Measurements from ENCODE around the gene RUFY2.

The RUFY2 gene

GRCh38 chr10:68402276-68402675, 4.8 kb downstream of the RUFY2 start:
- H3K36me3 ChIP-seq (ENCODE audit: insufficient read depth, insufficient read length, low read length) = peaks cover 17% of the 10 kb centered on the region
- H3K9ac ChIP-seq (ENCODE audit: insufficient read length, low read depth) = no peak overlapping the region
- DNase-seq (ENCODE audit: low read depth, low spot score) = no peak
- H3K9me3 ChIP-seq (ENCODE audit: insufficient read depth, low read length) = no peaks in the 10 kb centered on the region
- no peak for TF ChIP-seq SUZ12 (IDR thresholded peaks at IDR 0.05; ENCODE audit: extremely low read depth, insufficient read depth, insufficient read length)
- TF ChIP-seq ZNF274 (IDR thresholded peaks at IDR 0.05; ENCODE audit: low read depth, low read length) = no peak
- no peak for TF ChIP-seq YY1 (IDR thresholded peaks at IDR 0.05; ENCODE audit: insufficient read depth, insufficient read length)
- H3K27me3 ChIP-seq (ENCODE audit: insufficient read depth, insufficient read length) = no peaks in the 10 kb centered on the region
- H3K4me1 ChIP-seq (ENCODE audit: insufficient read depth, insufficient read length) = no peaks in the 10 kb centered on the region
- no peak overlapping the region for H3K4me3 ChIP-seq (ENCODE audit: insufficient read length, low read depth)

- H3K9me3 ChIP-seq (ENCODE audit: insufficient read depth, low read length) = no peaks in the 10 kb centered on the region
- no peak overlapping the region for H3K4me3 ChIP-seq (ENCODE audit: insufficient read length, low read depth)
- H3K36me3 ChIP-seq (ENCODE audit: insufficient read depth, insufficient read length, low read length) = peaks cover 35% of the 10 kb centered on the region
- H3K4me1 ChIP-seq (ENCODE audit: insufficient read depth, insufficient read length) = no peaks in the 10 kb centered on the region
- H3K27me3 ChIP-seq (ENCODE audit: insufficient read depth, insufficient read length) = no peaks in the 10 kb centered on the region
- TF ChIP-seq ZNF274 (IDR thresholded peaks at IDR 0.05; ENCODE audit: low read depth, low read length) (no peak), SUZ12 (IDR thresholded peaks at IDR 0.05; ENCODE audit: extremely low read depth, insufficient read depth, insufficient read length) (no peak), YY1 (IDR thresholded peaks at IDR 0.05; ENCODE audit: insufficient read depth, insufficient read length) (no peak)
- no peak overlapping the region for H3K9ac ChIP-seq (ENCODE audit: insufficient read length, low read depth)
- no peak for DNase-seq (ENCODE audit: low read depth, low spot score)
Observed at GRCh38 chr10:68397005-68397404, 10.1 kb downstream of the RUFY2 start.

GRCh38 chr10:68385740-68386139, 21.3 kb downstream of the RUFY2 start:
- H3K27me3 ChIP-seq (ENCODE audit: insufficient read depth, insufficient read length) = no peaks in the 10 kb centered on the region
- DNase-seq (ENCODE audit: low read depth, low spot score) = no peak
- peaks cover 29% of the 10 kb centered on the region for H3K36me3 ChIP-seq (ENCODE audit: insufficient read depth, insufficient read length, low read length)
- H3K9ac ChIP-seq (ENCODE audit: insufficient read length, low read depth) = no peak overlapping the region
- H3K9me3 ChIP-seq (ENCODE audit: insufficient read depth, low read length) = no peaks in the 10 kb centered on the region
- no peak for TF ChIP-seq ZNF274 (IDR thresholded peaks at IDR 0.05; ENCODE audit: low read depth, low read length)
- no peak for TF ChIP-seq YY1 (IDR thresholded peaks at IDR 0.05; ENCODE audit: insufficient read depth, insufficient read length)
- no peak for TF ChIP-seq SUZ12 (IDR thresholded peaks at IDR 0.05; ENCODE audit: extremely low read depth, insufficient read depth, insufficient read length)
- H3K4me3 ChIP-seq (ENCODE audit: insufficient read length, low read depth) = no peak overlapping the region
- no peaks in the 10 kb centered on the region for H3K4me1 ChIP-seq (ENCODE audit: insufficient read depth, insufficient read length)

DNA sequence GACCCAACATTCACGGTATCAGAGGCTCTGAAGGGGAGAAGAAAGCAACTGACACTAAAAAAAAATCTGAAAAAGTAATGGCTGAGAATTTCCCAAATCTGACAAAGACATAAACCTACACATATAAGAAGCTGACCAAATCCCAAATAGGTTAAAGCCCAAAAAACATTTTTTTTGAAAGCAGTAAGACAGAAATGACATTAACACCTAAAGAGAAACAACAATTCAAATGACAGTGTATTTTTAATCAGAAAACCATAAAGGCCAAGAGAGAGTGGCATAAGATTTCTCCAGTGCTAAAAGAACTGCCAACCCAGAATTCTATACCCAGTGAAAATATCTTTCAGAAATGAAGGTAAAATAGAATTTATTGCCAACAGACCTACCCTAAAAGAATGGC, 35.5 kb downstream of the RUFY2 start:
- Histone ChIP-seq H3K9me3 (ENCODE audit: insufficient read depth, low read length) (peaks cover 19% of the 10 kb centered on the region; the same call in 1 of the 2 replicates), H3K9ac (ENCODE audit: insufficient read length, low read depth) (no peak overlapping the region), H3K4me3 (ENCODE audit: insufficient read length, low read depth) (no peak overlapping the region), H3K36me3 (ENCODE audit: insufficient read depth, insufficient read length, low read length) (peaks cover 21% of the 10 kb centered on the region), H3K27me3 (ENCODE audit: insufficient read depth, insufficient read length) (no peaks in the 10 kb centered on the region), H3K4me1 (ENCODE audit: insufficient read depth, insufficient read length) (no peaks in the 10 kb centered on the region)
- TF ChIP-seq YY1 (IDR thresholded peaks at IDR 0.05; ENCODE audit: insufficient read depth, insufficient read length) = no peak
- TF ChIP-seq SUZ12 (IDR thresholded peaks at IDR 0.05; ENCODE audit: extremely low read depth, insufficient read depth, insufficient read length) = no peak
- no peak for TF ChIP-seq ZNF274 (IDR thresholded peaks at IDR 0.05; ENCODE audit: low read depth, low read length)
- DNase-seq (ENCODE audit: low read depth, low spot score) = no peak

DNA sequence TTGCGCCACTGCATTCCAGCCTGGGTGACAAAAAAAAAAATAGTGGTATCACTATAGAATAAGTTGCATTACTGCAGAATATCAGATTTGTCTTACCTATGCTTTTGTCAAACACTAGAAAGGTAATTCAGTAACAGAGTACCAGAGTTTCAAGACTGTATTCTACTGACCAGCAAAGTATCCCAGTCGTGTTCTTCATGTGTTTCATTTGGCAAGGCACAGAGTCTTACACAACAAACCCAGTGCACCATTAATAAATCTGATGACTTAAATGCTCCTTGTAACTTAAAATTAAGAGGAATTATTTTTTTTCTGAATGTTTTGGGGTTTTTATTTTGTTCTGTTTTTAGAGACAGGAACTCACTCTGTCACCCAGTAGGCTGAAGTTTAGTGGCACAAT, 40.0 kb downstream of the RUFY2 start:
- no peaks in the 10 kb centered on the region for H3K27me3 ChIP-seq (ENCODE audit: insufficient read depth, insufficient read length)
- TF ChIP-seq SUZ12 (IDR thresholded peaks at IDR 0.05; ENCODE audit: extremely low read depth, insufficient read depth, insufficient read length) (no peak), ZNF274 (IDR thresholded peaks at IDR 0.05; ENCODE audit: low read depth, low read length) (no peak), YY1 (IDR thresholded peaks at IDR 0.05; ENCODE audit: insufficient read depth, insufficient read length) (no peak)
- DNase-seq (ENCODE audit: low read depth, low spot score) = no peak

DNA sequence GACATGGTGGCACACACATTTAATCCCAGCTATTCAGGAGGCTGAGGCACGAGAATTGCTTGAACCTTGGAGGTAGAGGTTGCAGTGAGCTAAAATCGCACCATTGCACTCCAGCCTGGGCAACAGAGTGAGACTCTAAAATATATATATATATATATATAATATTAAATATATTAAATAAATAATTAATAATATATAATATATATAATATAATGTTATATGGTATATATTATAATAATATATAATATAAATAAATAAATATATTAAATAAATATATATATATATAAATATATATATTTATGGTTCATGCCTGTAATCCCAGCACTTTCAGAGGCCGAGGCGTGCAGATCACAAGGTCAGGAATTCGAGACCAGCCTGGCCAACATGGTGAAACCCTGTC, 40.5 kb downstream of the RUFY2 start:
- no peak for TF ChIP-seq ZNF274 (IDR thresholded peaks at IDR 0.05; ENCODE audit: low read depth, low read length)
- no peak for TF ChIP-seq SUZ12 (IDR thresholded peaks at IDR 0.05; ENCODE audit: extremely low read depth, insufficient read depth, insufficient read length)
- no peak for TF ChIP-seq YY1 (IDR thresholded peaks at IDR 0.05; ENCODE audit: insufficient read depth, insufficient read length)
- Histone ChIP-seq H3K9me3 (ENCODE audit: insufficient read depth, low read length) (0 out of 2 replicates have a peak, but pooled peaks cover 1% of the 10 kb centered on the region), H3K4me3 (ENCODE audit: insufficient read length, low read depth) (no peak overlapping the region), H3K4me1 (ENCODE audit: insufficient read depth, insufficient read length) (no peaks in the 10 kb centered on the region), H3K9ac (ENCODE audit: insufficient read length, low read depth) (no peak overlapping the region), H3K27me3 (ENCODE audit: insufficient read depth, insufficient read length) (no peaks in the 10 kb centered on the region), H3K36me3 (ENCODE audit: insufficient read depth, insufficient read length, low read length) (peaks cover 18% of the 10 kb centered on the region)
- no peak for DNase-seq (ENCODE audit: low read depth, low spot score)

More for the DNA sequence above, 40.0 kb downstream of the RUFY2 start:
- H3K9me3 ChIP-seq (ENCODE audit: insufficient read depth, low read length) = peaks cover 7% of the 10 kb centered on the region; the same call in 1 of the 2 replicates
- no peaks in the 10 kb centered on the region for H3K4me1 ChIP-seq (ENCODE audit: insufficient read depth, insufficient read length)
- peaks cover 18% of the 10 kb centered on the region for H3K36me3 ChIP-seq (ENCODE audit: insufficient read depth, insufficient read length, low read length)
- H3K9ac ChIP-seq (ENCODE audit: insufficient read length, low read depth) = no peak overlapping the region
- no peak overlapping the region for H3K4me3 ChIP-seq (ENCODE audit: insufficient read length, low read depth)

GRCh38 chr10:68365611-68366010, 41.5 kb downstream of the RUFY2 start:
- DNase-seq (ENCODE audit: low read depth, low spot score) = no peak
- no peak overlapping the region for H3K4me3 ChIP-seq (ENCODE audit: insufficient read length, low read depth)
- H3K4me1 ChIP-seq (ENCODE audit: insufficient read depth, insufficient read length) = no peaks in the 10 kb centered on the region
- TF ChIP-seq ZNF274 (IDR thresholded peaks at IDR 0.05; ENCODE audit: low read depth, low read length) = no peak
- no peak for TF ChIP-seq SUZ12 (IDR thresholded peaks at IDR 0.05; ENCODE audit: extremely low read depth, insufficient read depth, insufficient read length)
- no peak for TF ChIP-seq YY1 (IDR thresholded peaks at IDR 0.05; ENCODE audit: insufficient read depth, insufficient read length)
- H3K36me3 ChIP-seq (ENCODE audit: insufficient read depth, insufficient read length, low read length) = peaks cover 23% of the 10 kb centered on the region
- no peak overlapping the region for H3K9ac ChIP-seq (ENCODE audit: insufficient read length, low read depth)
- H3K27me3 ChIP-seq (ENCODE audit: insufficient read depth, insufficient read length) = no peaks in the 10 kb centered on the region
- no peaks in the 10 kb centered on the region for H3K9me3 ChIP-seq (ENCODE audit: insufficient read depth, low read length)

Data from NT2/D1 (cell line).